ENCODE results near the gene SMOC2.

SMOC2 gene

GRCh38 chr6:168452685-168453377, 11.8 kb downstream of the SMOC2 start:
- Histone ChIP-seq H3K4me3 (ENCODE audit: low read depth, low read length) (no peak overlapping the region), H3K4me1 (ENCODE audit: control insufficient read depth, insufficient read depth, low read length) (peaks cover 10% of the 10 kb centered on the region), H3K9me3 (ENCODE audit: control insufficient read depth, insufficient read depth, low read length) (no peaks in the 10 kb centered on the region), H3K27me3 (ENCODE audit: control insufficient read depth, insufficient read depth, low read length) (peaks cover 3% of the 10 kb centered on the region), H3K9ac (ENCODE audit: low read depth, low read length) (no peak overlapping the region), H3K36me3 (ENCODE audit: control insufficient read depth, insufficient read depth, low read length) (peaks cover 2% of the 10 kb centered on the region)

GRCh38 chr6:168455847-168456530, 15.0 kb downstream of the SMOC2 start:
- peaks cover 9% of the 10 kb centered on the region for H3K4me1 ChIP-seq (ENCODE audit: control insufficient read depth, insufficient read depth, low read length)
- H3K27me3 ChIP-seq (ENCODE audit: control insufficient read depth, insufficient read depth, low read length), result peaks cover 3% of the 10 kb centered on the region
- H3K4me3 ChIP-seq (ENCODE audit: low read depth, low read length), result no peak overlapping the region
- no peak overlapping the region for H3K9ac ChIP-seq (ENCODE audit: low read depth, low read length)
- H3K36me3 ChIP-seq (ENCODE audit: control insufficient read depth, insufficient read depth, low read length), result peaks cover 2% of the 10 kb centered on the region
- H3K9me3 ChIP-seq (ENCODE audit: control insufficient read depth, insufficient read depth, low read length), result no peaks in the 10 kb centered on the region

DNA sequence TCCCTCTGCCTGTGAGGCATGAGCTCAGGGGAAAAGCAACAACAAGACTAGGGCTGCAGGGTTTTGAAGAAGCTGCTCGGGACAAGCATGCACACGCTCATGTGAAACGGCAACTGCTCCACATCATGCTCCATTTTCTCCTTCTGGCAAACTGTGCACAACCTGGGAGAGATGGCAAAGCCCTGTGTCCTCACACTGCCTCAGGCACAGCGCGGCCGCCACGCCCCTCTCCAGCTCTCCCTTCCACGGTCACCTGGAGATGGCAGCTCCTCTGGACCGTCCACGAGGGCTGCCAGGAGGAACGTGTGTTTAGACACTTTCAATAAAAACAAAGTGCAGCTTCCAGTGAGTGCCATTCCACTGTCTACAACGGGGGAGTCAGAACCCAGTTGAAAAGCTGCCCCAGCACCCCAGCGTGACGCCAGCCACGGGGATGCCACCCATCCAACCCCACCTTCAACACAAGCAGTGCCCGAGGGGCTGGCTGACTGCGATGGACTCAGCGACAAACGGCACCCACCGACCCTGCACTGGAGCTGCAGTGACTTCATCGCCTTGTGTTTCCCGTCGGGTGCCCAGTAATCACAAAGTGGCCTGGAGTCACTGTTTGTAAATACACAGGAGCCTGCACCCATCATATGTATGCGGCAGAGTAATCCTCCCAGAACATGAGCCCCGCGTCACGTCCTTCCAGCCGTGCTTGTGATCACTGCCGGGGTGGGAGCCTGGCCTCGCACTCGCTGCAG, 16.1 kb downstream of the SMOC2 start:
- no peaks in the 10 kb centered on the region for H3K9me3 ChIP-seq (ENCODE audit: control insufficient read depth, insufficient read depth, low read length)
- no peak overlapping the region for H3K4me3 ChIP-seq (ENCODE audit: low read depth, low read length)
- H3K36me3 ChIP-seq (ENCODE audit: control insufficient read depth, insufficient read depth, low read length), result peaks cover 2% of the 10 kb centered on the region
- H3K9ac ChIP-seq (ENCODE audit: low read depth, low read length), result no peak overlapping the region
- peaks cover 3% of the 10 kb centered on the region for H3K27me3 ChIP-seq (ENCODE audit: control insufficient read depth, insufficient read depth, low read length)
- peaks cover 3% of the 10 kb centered on the region for H3K4me1 ChIP-seq (ENCODE audit: control insufficient read depth, insufficient read depth, low read length)

GRCh38 chr6:168457653-168457934, 16.6 kb downstream of the SMOC2 start:
- peaks cover 3% of the 10 kb centered on the region for H3K4me1 ChIP-seq (ENCODE audit: control insufficient read depth, insufficient read depth, low read length)
- no peak overlapping the region for H3K4me3 ChIP-seq (ENCODE audit: low read depth, low read length)
- H3K36me3 ChIP-seq (ENCODE audit: control insufficient read depth, insufficient read depth, low read length), result peaks cover 2% of the 10 kb centered on the region
- H3K27me3 ChIP-seq (ENCODE audit: control insufficient read depth, insufficient read depth, low read length), result peaks cover 3% of the 10 kb centered on the region
- H3K9ac ChIP-seq (ENCODE audit: low read depth, low read length), result no peak overlapping the region
- no peaks in the 10 kb centered on the region for H3K9me3 ChIP-seq (ENCODE audit: control insufficient read depth, insufficient read depth, low read length)

GRCh38 chr6:168458101-168458500, 17.1 kb downstream of the SMOC2 start:
- no peak overlapping the region for H3K9ac ChIP-seq (ENCODE audit: low read depth, low read length)
- H3K9me3 ChIP-seq (ENCODE audit: control insufficient read depth, insufficient read depth, low read length), result no peaks in the 10 kb centered on the region
- peaks cover 2% of the 10 kb centered on the region for H3K36me3 ChIP-seq (ENCODE audit: control insufficient read depth, insufficient read depth, low read length)
- H3K4me3 ChIP-seq (ENCODE audit: low read depth, low read length), result no peak overlapping the region
- peaks cover 2% of the 10 kb centered on the region for H3K4me1 ChIP-seq (ENCODE audit: control insufficient read depth, insufficient read depth, low read length)
- H3K27me3 ChIP-seq (ENCODE audit: control insufficient read depth, insufficient read depth, low read length), result peaks cover 3% of the 10 kb centered on the region

DNA sequence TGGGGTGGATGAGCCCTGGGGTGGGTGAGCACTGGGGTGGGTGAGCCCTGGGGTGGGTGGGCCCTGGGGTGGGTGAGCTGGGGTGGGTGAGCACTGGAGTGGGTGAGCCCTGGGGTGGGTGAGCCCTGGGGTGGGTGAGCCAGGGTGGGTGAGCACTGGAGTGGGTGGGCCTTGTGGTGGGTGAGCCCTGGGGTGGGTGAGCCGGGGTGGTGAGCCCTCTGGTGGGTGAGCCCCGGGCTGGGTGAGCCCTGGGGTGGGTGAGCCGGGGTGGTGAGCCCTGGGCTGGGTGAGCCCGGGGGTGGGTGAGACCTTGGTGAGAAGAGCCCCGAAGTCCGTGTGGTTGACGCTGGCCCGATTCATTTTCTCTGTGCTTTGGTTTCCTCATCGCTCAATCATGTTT, 18.6 kb downstream of the SMOC2 start:
- H3K27me3 ChIP-seq (ENCODE audit: control insufficient read depth, insufficient read depth, low read length), result no peaks in the 10 kb centered on the region
- H3K9ac ChIP-seq (ENCODE audit: low read depth, low read length), result no peak overlapping the region
- H3K9me3 ChIP-seq (ENCODE audit: control insufficient read depth, insufficient read depth, low read length), result no peaks in the 10 kb centered on the region
- no peaks in the 10 kb centered on the region for H3K4me1 ChIP-seq (ENCODE audit: control insufficient read depth, insufficient read depth, low read length)
- no peak overlapping the region for H3K4me3 ChIP-seq (ENCODE audit: low read depth, low read length)
- peaks cover 2% of the 10 kb centered on the region for H3K36me3 ChIP-seq (ENCODE audit: control insufficient read depth, insufficient read depth, low read length)

DNA sequence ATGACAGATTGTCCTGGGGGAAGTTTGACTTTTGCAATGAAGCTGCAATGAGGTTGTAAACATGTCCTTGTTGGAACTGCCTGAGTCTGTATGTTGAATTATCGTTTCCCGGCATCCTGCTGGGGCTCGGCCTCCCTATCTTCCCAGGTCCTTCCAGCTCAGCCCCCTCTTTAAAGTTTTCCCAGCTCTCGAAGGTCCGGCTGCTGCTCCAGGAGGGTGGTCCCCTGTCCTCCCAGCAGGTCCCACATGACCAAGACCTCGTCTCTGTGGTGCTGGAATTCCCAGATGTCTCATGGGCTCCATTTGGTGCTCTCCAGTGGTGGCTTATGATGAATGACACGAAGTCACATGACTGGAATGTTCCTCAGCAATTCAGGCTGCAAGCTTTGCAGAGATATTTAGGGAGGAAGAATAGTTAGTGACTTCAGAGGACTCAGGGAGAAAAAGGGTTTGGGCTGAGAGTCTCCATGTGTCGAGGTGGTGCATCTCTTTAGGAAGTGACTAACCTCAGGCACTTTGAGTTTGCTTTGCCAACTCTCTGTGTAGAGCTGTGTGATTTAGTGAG, 21.4 kb downstream of the SMOC2 start:
- Histone ChIP-seq H3K4me3 (ENCODE audit: low read depth, low read length) (no peak overlapping the region), H3K9ac (ENCODE audit: low read depth, low read length) (no peak overlapping the region), H3K36me3 (ENCODE audit: control insufficient read depth, insufficient read depth, low read length) (no peaks in the 10 kb centered on the region), H3K4me1 (ENCODE audit: control insufficient read depth, insufficient read depth, low read length) (no peaks in the 10 kb centered on the region), H3K9me3 (ENCODE audit: control insufficient read depth, insufficient read depth, low read length) (no peaks in the 10 kb centered on the region), H3K27me3 (ENCODE audit: control insufficient read depth, insufficient read depth, low read length) (no peaks in the 10 kb centered on the region)

GRCh38 chr6:168464546-168464945, 23.6 kb downstream of the SMOC2 start:
- Histone ChIP-seq H3K9me3 (ENCODE audit: control insufficient read depth, insufficient read depth, low read length) (no peaks in the 10 kb centered on the region), H3K4me1 (ENCODE audit: control insufficient read depth, insufficient read depth, low read length) (no peaks in the 10 kb centered on the region), H3K9ac (ENCODE audit: low read depth, low read length) (no peak overlapping the region), H3K36me3 (ENCODE audit: control insufficient read depth, insufficient read depth, low read length) (no peaks in the 10 kb centered on the region), H3K27me3 (ENCODE audit: control insufficient read depth, insufficient read depth, low read length) (no peaks in the 10 kb centered on the region), H3K4me3 (ENCODE audit: low read depth, low read length) (no peak overlapping the region)

DNA sequence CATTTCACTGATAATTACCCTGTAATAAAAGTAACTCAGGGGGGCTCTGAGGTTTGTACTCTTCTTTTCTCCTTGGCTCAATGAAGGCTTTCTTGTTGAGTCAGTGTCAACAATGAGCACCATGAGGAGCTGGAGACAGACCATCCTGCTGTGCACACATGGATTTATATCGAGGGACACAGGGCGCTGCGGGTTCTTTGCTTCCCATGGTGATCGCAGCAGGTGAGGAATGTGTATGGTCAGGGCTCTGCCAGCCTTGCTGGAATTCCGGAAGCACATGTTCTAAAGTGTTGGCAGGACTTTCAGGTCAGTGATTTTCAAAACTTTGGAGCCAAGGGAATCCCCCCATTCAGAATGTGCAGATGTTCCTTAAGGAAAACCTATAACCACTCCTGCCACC, 27.1 kb downstream of the SMOC2 start:
- no peak overlapping the region for H3K4me3 ChIP-seq (ENCODE audit: low read depth, low read length)
- H3K9ac ChIP-seq (ENCODE audit: low read depth, low read length), result no peak overlapping the region
- no peaks in the 10 kb centered on the region for H3K9me3 ChIP-seq (ENCODE audit: control insufficient read depth, insufficient read depth, low read length)
- H3K27me3 ChIP-seq (ENCODE audit: control insufficient read depth, insufficient read depth, low read length), result no peaks in the 10 kb centered on the region
- H3K4me1 ChIP-seq (ENCODE audit: control insufficient read depth, insufficient read depth, low read length), result no peaks in the 10 kb centered on the region
- H3K36me3 ChIP-seq (ENCODE audit: control insufficient read depth, insufficient read depth, low read length), result no peaks in the 10 kb centered on the region

- no peak overlapping the region for H3K9ac ChIP-seq (ENCODE audit: low read depth, low read length)
- H3K9me3 ChIP-seq (ENCODE audit: control insufficient read depth, insufficient read depth, low read length), result no peaks in the 10 kb centered on the region
- no peak overlapping the region for H3K4me3 ChIP-seq (ENCODE audit: low read depth, low read length)
- H3K27me3 ChIP-seq (ENCODE audit: control insufficient read depth, insufficient read depth, low read length), result no peaks in the 10 kb centered on the region
- no peaks in the 10 kb centered on the region for H3K4me1 ChIP-seq (ENCODE audit: control insufficient read depth, insufficient read depth, low read length)
- H3K36me3 ChIP-seq (ENCODE audit: control insufficient read depth, insufficient read depth, low read length), result no peaks in the 10 kb centered on the region
These were observed 28.5 kb downstream of the SMOC2 start for GRCh38 chr6:168469521-168469920.

DNA sequence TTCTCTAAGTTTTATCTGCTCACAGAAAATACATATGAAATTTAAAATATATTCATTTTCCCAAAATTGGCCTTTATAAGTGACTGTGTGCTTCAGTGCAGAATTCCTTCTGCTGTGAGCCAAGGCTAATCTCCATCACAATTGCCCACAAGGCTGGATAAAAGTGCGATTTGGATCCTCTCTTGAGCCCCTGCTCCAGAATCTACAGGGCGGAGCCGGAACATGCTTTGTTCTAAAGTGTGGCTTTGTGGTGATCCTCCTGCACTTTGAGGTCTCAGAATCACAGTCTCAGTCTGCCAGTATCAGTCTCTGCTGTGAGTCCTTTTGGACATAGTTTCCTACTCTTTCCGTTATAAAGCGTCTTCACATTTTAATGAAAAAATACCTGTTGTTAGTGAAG, 28.9 kb downstream of the SMOC2 start:
- no peaks in the 10 kb centered on the region for H3K27me3 ChIP-seq (ENCODE audit: control insufficient read depth, insufficient read depth, low read length)
- no peak overlapping the region for H3K9ac ChIP-seq (ENCODE audit: low read depth, low read length)
- H3K9me3 ChIP-seq (ENCODE audit: control insufficient read depth, insufficient read depth, low read length), result no peaks in the 10 kb centered on the region
- H3K36me3 ChIP-seq (ENCODE audit: control insufficient read depth, insufficient read depth, low read length), result no peaks in the 10 kb centered on the region
- H3K4me1 ChIP-seq (ENCODE audit: control insufficient read depth, insufficient read depth, low read length), result no peaks in the 10 kb centered on the region
- H3K4me3 ChIP-seq (ENCODE audit: low read depth, low read length), result no peak overlapping the region

GRCh38 chr6:168472363-168472762, 31.4 kb downstream of the SMOC2 start:
- Histone ChIP-seq H3K4me1 (ENCODE audit: control insufficient read depth, insufficient read depth, low read length) (no peaks in the 10 kb centered on the region), H3K9ac (ENCODE audit: low read depth, low read length) (no peak overlapping the region), H3K36me3 (ENCODE audit: control insufficient read depth, insufficient read depth, low read length) (no peaks in the 10 kb centered on the region), H3K27me3 (ENCODE audit: control insufficient read depth, insufficient read depth, low read length) (no peaks in the 10 kb centered on the region), H3K4me3 (ENCODE audit: low read depth, low read length) (no peak overlapping the region), H3K9me3 (ENCODE audit: control insufficient read depth, insufficient read depth, low read length) (no peaks in the 10 kb centered on the region)

Data from iPS-15b (cell line).